ENCODE measurements around the gene TNRC18. TPM values are rescaled to one million over a fixed set of nuclear protein-coding genes. Genes with fewer than 3 reads are reported as not detected.
"Not testable (repeated sequence)": the region's sequence is repeated elsewhere in the genome, so short reads cannot be mapped to it uniquely, and the experiment has no call there.

The TNRC18 gene
- total RNA-seq, 2 experiments from 2014 or later = 39.4 to 48.6 TPM

DNA sequence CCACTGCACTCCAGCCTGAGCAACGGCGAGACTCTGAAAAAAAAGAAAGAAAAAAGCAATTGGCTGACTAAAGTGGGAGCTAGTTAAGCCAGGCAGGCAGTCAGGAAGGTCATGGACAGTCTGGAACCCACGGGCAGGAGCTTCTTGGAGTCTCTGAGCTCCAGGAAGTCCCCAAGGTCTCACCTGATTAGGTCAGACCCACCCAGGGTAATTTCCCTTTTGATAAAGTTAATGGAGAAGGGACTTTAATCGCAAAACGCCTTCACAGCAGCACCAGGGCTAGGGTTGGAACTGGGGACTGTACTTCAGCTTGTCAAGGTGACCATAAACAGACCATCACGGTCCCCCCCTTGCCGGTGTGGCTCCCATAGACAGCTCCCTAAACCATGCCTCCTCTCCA lies 134.3 kb downstream of the TNRC18 start:
- ATAC-seq (no peak), DNase-seq (no peak)
- Mint-ChIP-seq H3K4me1 (no peaks in the 10 kb centered on the region), H3K27me3 (peaks cover 5% of the 10 kb centered on the region), H3K36me3 (ENCODE audit: low read depth) (no peaks in the 10 kb centered on the region), H3K4me3 (no peak overlapping the region), H3K9me3 (ENCODE audit: low read depth) (peaks cover under 1% of the 10 kb centered on the region), H3K27ac (no peak overlapping the region)
- POLR2A ChIA-PET = no interaction called here
- CTCF ChIA-PET = no interaction called here
- intact Hi-C loops (cut with DNase I, micrococcal nuclease) = no loop called here

DNA sequence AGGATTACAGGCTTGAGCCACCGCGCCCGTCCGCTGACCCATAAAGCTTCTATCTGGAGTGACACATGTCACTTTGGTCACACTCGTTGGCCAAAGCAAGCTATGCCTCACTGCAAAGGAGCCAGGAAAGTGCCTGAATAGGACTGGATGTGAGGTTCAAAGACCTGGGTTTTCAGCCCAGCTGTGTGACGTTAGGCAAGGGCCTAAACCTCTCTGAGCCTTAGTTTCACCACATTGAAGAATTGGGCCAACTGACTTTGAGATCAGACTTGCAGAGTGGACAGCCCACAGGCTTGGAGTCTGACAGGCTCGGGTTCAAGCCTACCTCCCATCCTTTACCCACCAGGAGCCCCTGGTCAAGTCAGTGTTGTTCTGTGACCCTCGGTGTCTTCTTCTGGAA lies 135.1 kb downstream of the TNRC18 start:
- H3K27ac Mint-ChIP-seq; H3K4me1 Mint-ChIP-seq; H3K4me3 Mint-ChIP-seq; H3K36me3 Mint-ChIP-seq (ENCODE audit: low read depth); DNase-seq; POLR2A ChIA-PET; ATAC-seq; H3K9me3 Mint-ChIP-seq (ENCODE audit: low read depth); H3K27me3 Mint-ChIP-seq; intact Hi-C loops (cut with DNase I, micrococcal nuclease); CTCF ChIA-PET: not testable (repeated sequence)

DNA sequence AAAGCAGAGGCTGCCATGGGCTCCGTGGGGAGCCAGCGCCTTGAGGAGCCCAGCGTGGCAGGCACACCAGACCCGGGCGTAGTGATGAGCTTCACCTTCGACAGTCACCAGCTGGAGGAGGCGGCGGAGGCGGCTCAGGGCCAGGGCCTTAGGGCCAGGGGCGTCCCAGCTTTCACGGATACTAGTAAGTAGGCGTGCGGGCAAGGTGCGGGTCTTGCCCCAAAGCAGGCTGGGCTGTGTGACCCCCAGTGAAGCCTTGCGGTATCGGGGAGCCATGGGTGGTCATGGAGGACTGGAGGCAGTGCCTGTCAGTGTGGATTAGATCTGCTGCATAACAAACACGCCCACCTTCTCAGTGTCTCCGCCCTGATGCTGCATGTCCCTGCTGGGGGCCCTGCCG lies 135.8 kb downstream of the TNRC18 start:
- peaks cover 7% of the 10 kb centered on the region for H3K27me3 Mint-ChIP-seq
- H3K9me3 Mint-ChIP-seq (ENCODE audit: low read depth) = no peaks in the 10 kb centered on the region
- H3K4me1 Mint-ChIP-seq = no peaks in the 10 kb centered on the region
- H3K36me3 Mint-ChIP-seq (ENCODE audit: low read depth) = no peaks in the 10 kb centered on the region
- DNase-seq (no peak), ATAC-seq (no peak)
- no peak overlapping the region for H3K27ac Mint-ChIP-seq
- CTCF ChIA-PET = no interaction called here
- POLR2A ChIA-PET = no interaction called here
- intact Hi-C loops (cut with DNase I, micrococcal nuclease) = no loop called here
- no peak overlapping the region for H3K4me3 Mint-ChIP-seq

DNA sequence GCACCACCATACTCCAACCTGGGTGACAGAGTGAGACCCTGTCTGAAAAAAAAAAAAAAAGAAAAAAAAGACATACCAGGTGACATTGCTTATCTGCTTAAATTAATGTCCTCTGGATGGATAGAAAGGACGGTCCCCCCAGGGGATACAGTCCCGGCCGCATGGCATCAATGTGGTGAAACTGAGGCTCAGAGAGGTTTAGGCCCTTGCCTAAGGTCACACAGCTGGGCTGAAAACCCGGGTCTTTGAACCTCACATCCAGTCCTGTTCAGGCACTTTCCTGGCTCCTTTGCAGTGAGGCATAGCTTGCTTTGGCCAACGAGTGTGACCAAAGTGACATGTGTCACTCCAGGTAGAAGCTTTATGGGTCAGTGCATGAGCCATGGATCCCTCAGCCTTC lies 136.3 kb downstream of the TNRC18 start:
- H3K36me3 Mint-ChIP-seq (ENCODE audit: low read depth); H3K27ac Mint-ChIP-seq; POLR2A ChIA-PET; CTCF ChIA-PET; H3K4me1 Mint-ChIP-seq; DNase-seq; ATAC-seq; H3K27me3 Mint-ChIP-seq; H3K9me3 Mint-ChIP-seq (ENCODE audit: low read depth); intact Hi-C loops (cut with DNase I, micrococcal nuclease); H3K4me3 Mint-ChIP-seq: not testable (repeated sequence)

DNA sequence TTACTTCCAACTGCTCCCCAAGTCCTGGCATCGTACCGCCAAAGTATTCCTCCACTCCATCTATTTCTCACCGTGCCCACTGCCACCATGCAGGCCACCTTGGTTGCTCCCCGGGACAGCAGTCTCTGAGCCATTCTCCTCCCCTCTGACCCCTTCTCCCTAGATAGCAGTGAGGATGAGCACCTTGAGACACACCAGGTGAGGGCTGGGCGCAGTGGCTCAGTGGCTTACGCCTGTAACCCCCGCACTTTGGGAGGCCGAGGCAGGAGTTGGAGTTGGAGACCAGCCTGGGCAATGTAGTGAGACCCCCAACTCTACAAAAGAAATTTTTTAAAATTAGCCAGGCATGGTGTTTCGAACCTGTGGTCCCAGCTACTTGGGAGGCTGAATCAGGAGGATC lies 136.7 kb downstream of the TNRC18 start:
- Mint-ChIP-seq H3K4me1 (no peaks in the 10 kb centered on the region), H3K4me3 (no peak overlapping the region)

DNA sequence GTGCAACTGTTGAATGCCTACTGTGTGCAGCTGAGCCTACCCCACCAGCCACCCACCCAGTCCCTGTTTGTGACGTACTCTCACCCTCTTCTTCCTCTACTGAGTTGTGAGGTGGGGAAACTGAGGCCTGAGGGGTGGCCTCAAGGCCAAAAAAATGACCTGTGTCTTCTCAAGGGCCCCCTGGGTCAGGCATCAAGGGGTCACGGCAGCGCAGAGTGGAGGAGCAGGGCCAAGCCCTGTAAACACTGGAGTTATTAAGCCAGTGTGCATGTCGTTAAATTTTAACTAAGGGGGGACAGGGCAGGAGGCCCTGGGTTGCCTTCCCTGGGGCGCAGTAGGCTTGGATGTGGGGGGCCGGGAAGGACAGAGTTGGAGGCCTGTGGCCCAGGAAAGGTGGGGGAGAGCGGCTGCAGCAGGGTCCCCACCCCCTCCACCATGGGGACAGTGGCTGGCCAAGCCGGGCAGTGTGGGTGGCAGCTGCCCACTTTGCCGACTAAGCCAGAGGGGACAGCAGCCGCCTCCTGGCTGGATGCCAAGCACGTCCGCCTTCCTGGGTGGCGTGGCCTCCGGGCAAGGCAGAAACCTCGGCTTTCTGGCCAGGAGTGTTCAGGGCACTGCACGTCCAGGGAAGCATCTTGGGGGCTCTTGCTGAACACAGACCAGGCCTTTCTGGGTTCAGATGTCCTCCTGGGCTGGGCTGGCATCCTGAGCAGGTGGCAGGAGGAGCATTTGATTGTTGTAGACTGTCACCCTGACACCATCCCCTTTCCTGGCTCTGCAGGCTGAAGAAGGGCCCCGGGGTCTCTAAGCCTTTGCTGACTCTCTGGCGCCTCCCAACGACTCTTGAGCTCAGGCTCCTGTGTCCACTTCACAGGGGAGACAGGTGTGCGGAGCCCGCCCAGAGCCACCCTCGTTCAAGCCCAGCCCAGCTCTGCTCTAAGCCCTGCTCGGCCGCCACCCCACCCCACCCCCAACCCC lies 139.0 kb downstream of the TNRC18 start:
- DNase-seq = peak; percentile 61

More for the DNA sequence above, 136.7 kb downstream of the TNRC18 start:
- CTCF ChIA-PET = no interaction called here
- intact Hi-C loops (cut with DNase I, micrococcal nuclease) = no loop called here
- H3K9me3 Mint-ChIP-seq (ENCODE audit: low read depth) = no peaks in the 10 kb centered on the region
- DNase-seq = no peak
- H3K27ac Mint-ChIP-seq = no peak overlapping the region
- POLR2A ChIA-PET = no interaction called here
- H3K27me3 Mint-ChIP-seq = peaks cover 7% of the 10 kb centered on the region
- ATAC-seq = no peak
- H3K36me3 Mint-ChIP-seq (ENCODE audit: low read depth) = no peaks in the 10 kb centered on the region

DNA sequence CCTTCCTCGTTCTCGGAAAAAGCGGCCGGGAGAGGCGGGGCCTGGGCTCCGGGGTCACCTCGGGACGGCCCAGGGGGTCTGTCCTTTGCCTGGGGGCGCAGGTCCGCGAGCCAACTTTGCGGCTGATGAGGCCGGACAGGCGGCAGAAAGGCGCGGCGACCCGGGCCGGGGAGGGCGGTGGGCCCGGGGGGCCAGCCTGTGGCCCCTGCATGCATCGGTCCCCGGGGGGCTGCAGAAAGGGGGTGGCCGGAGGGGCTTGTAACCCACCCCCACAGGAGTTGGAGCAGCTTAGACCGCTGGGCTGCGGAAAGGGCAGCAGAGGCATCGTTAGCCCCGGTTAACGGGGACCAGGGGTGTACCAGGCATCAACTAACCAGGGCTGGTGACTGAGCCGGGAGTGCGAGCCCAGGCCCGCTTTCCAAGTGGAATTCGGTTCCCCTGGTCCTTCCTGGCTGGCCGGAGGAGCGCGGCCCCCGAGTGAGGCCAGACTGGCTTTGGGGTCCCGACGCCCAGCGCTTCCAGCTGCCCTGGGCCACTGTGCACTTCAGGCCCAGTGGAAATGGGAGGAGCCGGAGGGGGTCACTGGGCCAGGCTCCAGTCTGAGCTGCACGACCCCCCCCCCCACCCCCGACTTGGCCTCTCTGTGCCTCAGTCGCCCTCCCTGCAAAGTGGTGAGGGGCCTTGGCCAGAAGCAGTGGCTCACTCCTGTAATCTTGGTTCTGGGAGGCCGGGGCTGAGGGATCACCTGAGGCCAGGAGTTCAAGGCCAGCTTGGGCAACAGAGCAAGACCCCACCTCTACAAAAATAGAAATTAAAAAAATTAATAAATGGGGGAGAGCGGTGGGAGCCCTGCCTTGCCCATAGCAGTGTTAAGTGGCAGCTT lies 140.0 kb downstream of the TNRC18 start:
- intact Hi-C loops (cut with DNase I, micrococcal nuclease) = no loop called here
- CTCF ChIA-PET = no interaction called here
- POLR2A ChIA-PET = no interaction called here
- Mint-ChIP-seq H3K27ac (no peak overlapping the region), H3K4me1 (no peaks in the 10 kb centered on the region), H3K27me3 (peaks cover 9% of the 10 kb centered on the region), H3K4me3 (no peak overlapping the region), H3K9me3 (ENCODE audit: low read depth) (no peaks in the 10 kb centered on the region), H3K36me3 (ENCODE audit: low read depth) (no peaks in the 10 kb centered on the region)
- ATAC-seq (no peak), DNase-seq (no peak)

More for the DNA sequence above, 139.0 kb downstream of the TNRC18 start:
- Mint-ChIP-seq H3K27ac (no peak overlapping the region), H3K27me3 (peaks cover 9% of the 10 kb centered on the region), H3K4me3 (no peak overlapping the region), H3K36me3 (ENCODE audit: low read depth) (no peaks in the 10 kb centered on the region), H3K4me1 (no peaks in the 10 kb centered on the region), H3K9me3 (ENCODE audit: low read depth) (no peaks in the 10 kb centered on the region)
- ChIA-PET POLR2A (no interaction called here), CTCF (interaction anchor here (1.3 kb wide), 1 partner anchor 44 kb away, joined by 3 read pairs; no protein-coding TSS in a partner anchor)
- ATAC-seq = no peak
- intact Hi-C loops (cut with DNase I, micrococcal nuclease) = no loop called here

DNA sequence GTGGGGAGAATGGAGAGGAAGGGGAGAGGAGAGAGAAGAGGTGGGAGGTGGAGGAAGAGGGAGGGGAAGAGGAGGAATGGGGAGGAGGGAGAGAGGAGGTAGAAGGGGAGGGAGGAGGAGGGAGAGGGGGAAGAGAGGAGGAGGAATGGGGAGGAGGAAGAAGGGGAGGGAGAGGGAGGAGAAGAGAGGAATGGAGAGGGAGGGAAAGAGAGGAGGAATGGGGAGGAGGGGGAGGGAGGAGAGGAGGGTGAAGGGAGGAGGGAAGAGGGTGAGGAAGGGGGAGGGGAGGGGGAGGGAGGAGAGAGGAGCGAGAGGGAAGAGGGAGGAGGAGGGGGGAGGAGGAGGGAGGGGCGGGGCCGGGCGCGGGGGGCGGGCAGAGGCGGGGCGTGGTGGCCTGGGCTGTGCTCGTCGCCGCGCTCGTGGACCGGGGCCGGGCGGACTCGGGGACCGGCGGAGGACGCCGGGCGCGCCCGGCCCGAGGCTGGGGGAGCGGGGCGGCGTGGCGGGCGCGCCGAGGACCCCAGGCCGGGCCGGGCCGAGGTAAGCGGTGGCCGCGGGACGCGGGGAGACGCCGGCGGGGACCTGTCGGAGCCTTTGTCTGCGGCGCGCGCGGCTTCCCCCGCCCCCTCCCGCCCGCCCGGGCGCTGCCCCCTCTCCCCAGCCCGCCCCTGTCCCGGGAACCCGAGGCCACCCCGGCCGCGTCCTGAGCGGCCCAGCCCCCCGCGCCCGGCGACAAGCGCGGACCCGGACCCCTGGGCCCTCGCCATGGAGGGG lies 140.9 kb downstream of the TNRC18 start, which contains the start of gene SLC29A4:
SLC29A4 (plus strand) TSS at position 401 of the 774 bp plus-strand sequence. CDS start 4,874 bp downstream, outside the sequence.
- Mint-ChIP-seq H3K9me3 (ENCODE audit: low read depth) (no peaks in the 10 kb centered on the region), H3K27me3 (peaks cover 9% of the 10 kb centered on the region)
- intact Hi-C loops (cut with DNase I, micrococcal nuclease) = no loop called here

DNA sequence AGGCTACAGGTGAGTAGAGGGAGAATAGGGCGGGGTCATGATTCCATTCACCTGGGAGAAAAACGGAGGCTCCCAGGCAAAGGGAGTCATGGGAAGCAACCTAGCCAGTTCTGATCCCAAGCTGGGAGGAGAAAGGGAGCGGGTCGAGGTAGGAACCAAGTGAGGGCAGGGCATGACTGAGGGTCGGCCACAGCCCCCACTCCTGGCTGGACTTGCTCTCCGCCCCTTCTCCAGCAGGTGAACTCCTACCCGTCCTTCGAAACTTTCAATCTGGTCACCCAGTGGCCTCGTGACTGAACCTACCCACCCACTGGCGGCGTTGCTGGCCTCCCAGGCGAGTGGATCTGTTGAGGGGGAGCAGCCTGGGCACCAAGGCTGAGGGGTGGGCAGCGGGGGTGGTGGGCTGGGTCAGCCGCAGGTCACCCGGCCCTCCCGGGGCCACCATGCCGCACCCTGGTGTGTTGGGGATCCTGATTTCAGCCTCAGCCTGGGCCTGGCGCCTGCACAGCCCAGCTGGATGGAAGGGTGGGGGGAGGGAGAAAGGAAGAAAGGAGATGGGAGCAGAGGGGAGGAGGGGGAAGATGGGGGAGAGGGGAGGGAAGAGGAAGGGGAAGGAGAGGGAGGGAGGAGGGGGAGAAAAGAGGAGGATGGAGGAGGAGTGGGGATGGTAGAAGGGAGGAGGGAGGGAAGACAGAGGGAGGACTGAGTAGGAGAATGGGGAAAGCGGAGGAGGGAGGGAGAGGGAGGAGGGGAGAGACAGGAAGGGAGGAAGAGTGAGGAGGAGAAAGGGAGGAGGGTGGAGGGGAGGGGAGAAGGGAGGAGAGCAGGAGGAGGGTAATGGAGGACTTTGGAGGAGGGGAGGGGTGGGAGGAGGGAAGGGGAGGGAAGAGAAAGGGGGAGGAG lies 141.8 kb downstream of the TNRC18 start:
- DNase-seq; intact Hi-C loops (cut with DNase I, micrococcal nuclease); CTCF ChIA-PET; H3K27me3 Mint-ChIP-seq; H3K4me1 Mint-ChIP-seq; H3K36me3 Mint-ChIP-seq (ENCODE audit: low read depth); POLR2A ChIA-PET; H3K27ac Mint-ChIP-seq; ATAC-seq; H3K9me3 Mint-ChIP-seq (ENCODE audit: low read depth): not testable (repeated sequence)
- peak overlapping the region; percentile 10 for H3K4me3 Mint-ChIP-seq

More for the DNA sequence above, 140.9 kb downstream of the TNRC18 start, which contains the start of gene SLC29A4:
- CTCF ChIA-PET = no interaction called here
- Mint-ChIP-seq H3K27ac (no peak within 1 kb of the TSS), H3K4me3 (no peak within 1 kb of the TSS), H3K36me3 (ENCODE audit: low read depth) (no peaks in the 10 kb centered on the region), H3K4me1 (no peaks in the 10 kb centered on the region)
- DNase-seq (peak; percentile 47), ATAC-seq (peak; percentile 68)
- POLR2A ChIA-PET = no interaction called here

DNA sequence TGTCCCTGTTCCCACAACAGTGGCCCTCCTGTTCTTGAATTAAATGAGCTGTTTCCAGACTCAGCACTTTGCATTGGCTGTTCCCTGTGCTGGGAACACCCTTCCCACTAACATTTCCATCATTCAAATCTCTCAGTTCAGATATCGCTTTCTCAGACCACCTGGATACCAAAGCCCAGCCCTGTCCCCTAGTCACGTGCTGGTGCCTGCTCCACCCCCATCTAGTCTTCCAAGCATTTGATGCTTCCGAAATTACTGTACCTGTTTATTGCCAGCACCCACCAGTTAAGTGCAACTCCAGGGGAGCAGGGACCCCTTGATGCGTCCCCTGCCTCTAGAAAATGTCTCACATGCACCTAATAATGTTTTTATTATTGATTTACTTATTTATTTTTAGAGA lies 143.9 kb downstream of the TNRC18 start:
- H3K36me3 Mint-ChIP-seq (ENCODE audit: low read depth) = no peaks in the 10 kb centered on the region

More for the DNA sequence above, 143.9 kb downstream of the TNRC18 start:
- intact Hi-C loops (cut with DNase I, micrococcal nuclease) = no loop called here
- Mint-ChIP-seq H3K27ac (no peak overlapping the region), H3K4me3 (no peak overlapping the region), H3K9me3 (ENCODE audit: low read depth) (no peaks in the 10 kb centered on the region), H3K4me1 (no peaks in the 10 kb centered on the region), H3K27me3 (peaks cover 6% of the 10 kb centered on the region)
- CTCF ChIA-PET = no interaction called here
- DNase-seq = no peak
- POLR2A ChIA-PET = no interaction called here
- ATAC-seq = no peak

Measured in activated CD4-positive, alpha-beta T cell treated with anti-CD3 and anti-CD28 coated beads for 36 hours (primary cell).